ENCODE measurements around the gene EVC2.

DNA sequence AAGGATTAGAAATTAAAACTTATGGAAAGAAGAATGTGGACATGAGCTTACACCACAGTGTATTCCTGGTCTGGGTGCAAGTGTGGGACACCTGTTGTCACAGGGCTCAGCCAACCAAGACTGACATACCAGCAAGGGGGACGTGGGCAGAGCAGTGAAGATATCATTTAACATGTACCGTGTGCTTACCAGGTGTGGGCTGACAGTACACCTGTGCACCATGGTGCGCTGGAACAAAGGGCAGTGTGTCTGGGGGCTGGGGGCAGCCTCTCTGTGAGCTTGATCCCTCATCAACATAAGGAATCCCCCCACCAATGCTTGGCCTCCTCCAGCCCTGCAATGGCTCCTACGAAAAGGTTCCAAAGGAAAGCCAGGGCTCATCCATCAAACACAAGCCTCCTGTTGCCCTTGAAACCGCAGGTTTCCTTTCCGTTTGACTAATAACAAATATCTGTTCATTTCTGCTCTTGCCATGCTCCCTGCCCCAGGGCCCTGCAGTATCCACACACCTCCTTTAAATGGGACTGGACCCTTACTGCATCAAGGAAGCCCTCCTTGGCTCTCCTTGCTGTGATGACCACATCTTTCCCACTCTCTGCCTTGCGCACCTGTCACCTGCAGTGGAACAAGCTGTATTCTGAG lies 16.7 kb downstream of the EVC2 start:
- TF ChIP-seq, protein P1, sequence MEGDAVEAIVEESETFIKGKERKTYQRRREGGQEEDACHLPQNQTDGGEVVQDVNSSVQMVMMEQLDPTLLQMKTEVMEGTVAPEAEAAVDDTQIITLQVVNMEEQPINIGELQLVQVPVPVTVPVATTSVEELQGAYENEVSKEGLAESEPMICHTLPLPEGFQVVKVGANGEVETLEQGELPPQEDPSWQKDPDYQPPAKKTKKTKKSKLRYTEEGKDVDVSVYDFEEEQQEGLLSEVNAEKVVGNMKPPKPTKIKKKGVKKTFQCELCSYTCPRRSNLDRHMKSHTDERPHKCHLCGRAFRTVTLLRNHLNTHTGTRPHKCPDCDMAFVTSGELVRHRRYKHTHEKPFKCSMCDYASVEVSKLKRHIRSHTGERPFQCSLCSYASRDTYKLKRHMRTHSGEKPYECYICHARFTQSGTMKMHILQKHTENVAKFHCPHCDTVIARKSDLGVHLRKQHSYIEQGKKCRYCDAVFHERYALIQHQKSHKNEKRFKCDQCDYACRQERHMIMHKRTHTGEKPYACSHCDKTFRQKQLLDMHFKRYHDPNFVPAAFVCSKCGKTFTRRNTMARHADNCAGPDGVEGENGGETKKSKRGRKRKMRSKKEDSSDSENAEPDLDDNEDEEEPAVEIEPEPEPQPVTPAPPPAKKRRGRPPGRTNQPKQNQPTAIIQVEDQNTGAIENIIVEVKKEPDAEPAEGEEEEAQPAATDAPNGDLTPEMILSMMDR (IDR thresholded peaks at IDR 0.05) = no peak
- TF ChIP-seq EZH2 (IDR thresholded peaks at IDR 0.05; ENCODE audit: borderline replicate concordance, insufficient read depth, low read depth, low read length, poor library complexity, severe bottlenecking) = no peak
